ENCODE results near the gene KIF26A. TPM values are rescaled to one million over a fixed set of nuclear protein-coding genes. Genes with fewer than 3 reads are reported as not detected.

Gene KIF26A
- total RNA-seq, 1 donor from 2014 or later: 6.3 TPM

DNA sequence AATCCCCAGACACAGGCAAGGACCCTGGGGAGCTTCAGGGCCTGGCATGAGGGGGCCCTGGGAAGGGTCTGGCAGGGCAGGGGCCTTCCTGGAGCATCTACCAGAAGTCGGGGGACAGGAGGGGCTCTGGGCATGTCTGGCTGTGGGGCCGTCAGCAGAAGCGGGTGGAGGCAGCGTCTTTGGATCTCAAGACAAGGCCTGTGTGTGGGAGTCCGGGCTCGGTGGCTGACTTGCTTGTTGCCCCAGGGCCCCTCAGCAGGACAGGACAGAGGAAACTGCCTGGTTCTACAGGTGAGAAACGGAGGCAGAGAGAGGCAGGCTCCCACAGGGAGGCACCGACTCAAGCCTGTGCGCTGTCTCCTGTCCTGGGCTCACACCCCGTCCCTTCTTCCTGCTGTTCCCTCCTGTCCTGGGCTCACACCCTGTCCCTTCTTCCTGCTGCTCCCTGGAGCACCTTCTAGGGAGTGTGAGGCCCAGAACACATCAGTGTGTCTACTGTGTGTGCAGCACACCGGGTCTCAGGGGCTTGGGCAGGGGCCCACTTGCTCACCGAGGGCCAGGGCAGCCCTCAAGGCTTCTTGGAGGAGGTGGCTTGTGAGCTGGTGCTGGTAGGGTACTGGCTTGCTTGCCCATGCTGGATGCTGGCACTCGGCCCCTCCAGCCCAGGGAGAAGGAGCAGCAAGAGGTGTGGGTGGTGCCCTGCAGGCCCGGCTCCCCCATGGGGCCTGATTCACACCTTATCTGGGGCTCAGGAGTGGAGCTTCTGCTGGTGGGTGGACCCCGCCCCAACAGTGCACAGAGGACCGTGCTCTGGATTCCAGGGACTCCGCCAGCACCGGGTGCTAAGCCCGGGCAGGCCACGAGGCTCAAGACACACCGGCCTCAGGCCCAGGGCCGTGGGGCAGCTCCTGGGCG lies 38.0 kb upstream of the KIF26A start:
- intact Hi-C loops (cut with DNase I): no loop called here
- DNase-seq (peak; percentile 29), ATAC-seq (ENCODE audit: poor library complexity) (no peak)

DNA sequence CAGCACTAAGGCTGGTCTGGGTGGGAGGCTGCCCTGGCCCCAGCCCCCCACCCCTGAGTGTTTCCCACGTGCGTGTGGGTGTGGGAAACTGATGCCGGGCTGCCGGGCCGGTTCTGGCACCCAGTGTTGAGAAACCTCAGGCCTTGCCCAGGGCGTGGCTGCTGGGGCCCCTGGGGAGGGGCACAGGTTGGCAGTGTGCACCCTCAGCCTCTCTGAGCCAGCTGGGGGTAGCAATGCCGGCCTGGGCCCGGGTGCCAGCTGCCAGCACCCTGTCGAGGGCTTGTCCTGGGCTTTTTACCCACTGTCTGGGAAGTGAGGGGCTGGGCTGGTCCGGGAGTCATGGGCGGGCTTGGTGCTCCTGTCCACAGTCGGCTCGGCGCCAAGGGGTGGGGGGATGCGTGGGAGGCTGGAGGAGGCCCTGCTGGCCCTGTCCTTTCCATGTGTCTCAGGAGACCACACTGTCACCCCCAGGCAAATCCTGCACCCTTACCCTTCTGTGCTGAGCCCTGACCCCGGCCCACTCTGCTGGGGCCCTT lies 37.2 kb upstream of the KIF26A start:
- intact Hi-C loops (cut with DNase I): no loop called here
- DNase-seq (peak; percentile 37), ATAC-seq (ENCODE audit: poor library complexity) (no peak)

DNA sequence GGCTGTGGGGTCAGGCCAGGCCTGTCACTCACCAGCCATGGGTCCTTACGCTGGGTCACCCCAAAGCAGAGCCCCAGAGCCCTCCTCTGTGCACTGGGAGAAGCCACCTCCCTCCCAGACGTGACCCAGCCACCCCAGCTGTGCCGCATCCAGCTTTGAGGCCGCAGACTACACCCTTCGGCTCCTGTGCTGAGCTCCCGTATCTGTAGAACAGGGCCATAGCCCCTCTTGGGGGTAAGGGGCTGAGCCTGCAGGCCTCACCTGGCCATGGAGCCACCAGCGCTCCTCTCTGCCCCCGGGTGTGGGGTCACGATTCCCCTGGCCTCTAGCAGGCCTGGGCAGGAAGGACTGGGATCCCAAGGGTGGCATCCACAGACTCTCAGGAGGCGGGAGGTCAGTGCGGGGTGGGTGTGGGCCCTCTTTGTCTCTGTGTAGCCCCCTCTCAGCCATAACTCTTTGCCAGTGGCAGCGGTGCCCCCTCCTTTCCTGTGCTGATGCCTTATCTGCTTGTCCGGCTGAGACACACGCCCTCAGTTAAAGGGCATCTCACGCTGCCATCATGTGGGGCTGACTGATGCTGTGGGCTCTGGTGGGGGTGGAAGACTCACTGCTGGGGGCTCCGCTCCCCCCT lies 36.6 kb upstream of the KIF26A start:
- no peak for ATAC-seq (ENCODE audit: poor library complexity)
- intact Hi-C loops (cut with DNase I): no loop called here

GRCh38 chr14:104102282-104102914 lies 36.0 kb upstream of the KIF26A start:
- no peak for ATAC-seq (ENCODE audit: poor library complexity)
- intact Hi-C loops (cut with DNase I): no loop called here
- peak; percentile 30 for DNase-seq

More for the DNA sequence above, 36.6 kb upstream of the KIF26A start:
- DNase-seq: no peak

DNA sequence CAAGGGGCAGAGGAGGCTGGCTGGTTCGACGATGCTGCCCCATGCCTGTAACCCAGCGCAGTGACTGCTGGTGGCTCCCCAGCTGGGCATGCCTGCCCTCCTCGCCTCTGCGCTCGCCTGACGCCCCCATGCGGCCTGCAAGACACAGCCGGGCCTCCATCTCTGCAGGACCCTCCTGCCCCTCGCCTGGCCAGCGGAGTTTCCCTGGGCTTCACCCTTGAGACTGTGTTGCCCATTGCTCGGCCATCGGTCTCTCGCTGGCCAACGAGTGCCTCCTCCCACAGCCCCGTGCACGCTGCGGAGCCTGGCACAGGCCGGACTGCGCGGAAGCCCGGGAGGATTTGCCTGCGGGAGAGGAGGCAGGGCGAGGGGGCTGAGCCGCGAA lies 35.3 kb upstream of the KIF26A start:
- DNase-seq: no peak
- ATAC-seq (ENCODE audit: poor library complexity): no peak
- intact Hi-C loops (cut with DNase I): no loop called here

- DNase-seq: peak; percentile 33
- ATAC-seq (ENCODE audit: poor library complexity): no peak
- intact Hi-C loops (cut with DNase I): no loop called here
These were observed 34.8 kb upstream of the KIF26A start for GRCh38 chr14:104103446-104104075.

DNA sequence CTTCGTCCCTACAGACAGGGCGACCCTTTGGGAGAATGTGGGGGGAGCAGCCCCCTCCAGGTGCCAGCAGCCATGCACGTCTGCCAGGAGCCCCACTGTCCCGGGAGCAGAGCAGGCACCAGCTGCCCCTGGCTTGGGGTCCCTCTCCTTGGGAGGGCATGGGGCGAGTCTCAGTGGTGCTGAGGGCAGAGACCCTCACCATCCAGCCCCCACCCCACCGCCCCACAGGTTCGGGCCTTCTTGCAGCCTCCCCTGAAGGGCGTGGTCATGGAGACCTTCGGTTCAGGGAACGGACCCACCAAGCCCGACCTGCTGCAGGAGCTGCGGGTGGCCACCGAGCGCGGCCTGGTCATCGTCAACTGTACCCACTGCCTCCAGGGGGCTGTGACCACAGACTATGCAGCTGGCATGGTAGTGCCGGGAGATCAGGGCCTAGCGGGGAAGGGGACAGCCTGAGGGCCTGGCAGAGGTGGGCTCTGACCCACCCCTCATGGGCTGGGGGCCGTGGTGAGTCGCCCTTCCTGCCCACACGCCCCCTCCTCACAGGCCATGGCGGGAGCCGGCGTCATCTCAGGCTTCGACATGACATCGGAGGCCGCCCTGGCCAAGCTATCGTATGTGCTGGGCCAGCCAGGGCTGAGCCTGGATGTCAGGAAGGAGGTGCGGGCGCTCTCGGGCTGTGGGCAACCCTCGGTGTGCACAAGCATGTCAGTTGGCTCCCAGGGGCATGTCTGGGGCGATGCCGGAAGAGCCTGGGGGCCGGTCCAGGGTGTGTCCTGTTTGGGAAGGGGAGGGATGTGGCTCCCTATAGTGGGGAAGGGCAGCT lies 34.1 kb upstream of the KIF26A start:
- DNase-seq (peak; percentile 36), ATAC-seq (ENCODE audit: poor library complexity) (no peak)
- intact Hi-C loops (cut with DNase I): no loop called here

DNA sequence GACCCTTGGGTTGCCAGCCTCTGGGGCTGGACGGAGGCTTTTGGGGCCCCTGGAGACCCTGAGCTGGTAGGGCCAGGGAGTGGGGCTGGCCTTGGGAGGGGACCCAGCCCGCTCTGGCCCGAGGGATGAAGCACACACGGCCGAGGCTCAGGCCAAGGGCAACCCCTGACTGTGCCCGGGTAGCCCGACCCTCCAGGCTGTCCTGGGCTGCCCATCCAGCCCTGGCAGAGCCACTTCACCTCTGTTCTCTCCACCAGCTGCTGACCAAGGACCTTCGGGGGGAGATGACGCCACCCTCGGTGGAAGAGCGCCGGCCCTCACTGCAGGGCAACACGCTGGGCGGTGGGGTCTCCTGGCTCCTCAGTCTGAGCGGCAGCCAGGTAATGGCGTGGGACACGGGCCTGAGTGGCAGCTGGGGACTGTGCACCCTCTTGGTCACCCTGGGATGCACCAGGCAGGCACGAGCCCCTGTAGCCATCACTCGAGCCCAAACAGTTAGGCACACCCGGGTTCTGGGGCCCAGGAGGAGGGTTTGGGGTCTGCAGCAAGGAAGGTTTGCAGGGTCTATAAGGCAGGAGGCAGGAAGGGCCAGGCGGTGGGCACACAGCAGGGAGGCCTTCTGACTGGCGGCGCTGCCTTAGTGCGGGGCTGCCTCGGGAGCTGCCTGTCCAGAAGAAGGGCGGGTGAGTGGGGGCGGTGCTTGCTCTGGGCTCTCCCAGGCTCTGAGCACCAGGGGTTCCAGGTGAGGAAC lies 33.1 kb upstream of the KIF26A start:
- intact Hi-C loops (cut with DNase I): no loop called here
- ATAC-seq (ENCODE audit: poor library complexity) (no peak), DNase-seq (peak; percentile 31)

- intact Hi-C loops (cut with DNase I): no loop called here
- DNase-seq (no peak), ATAC-seq (ENCODE audit: poor library complexity) (no peak)
These were observed 32.4 kb upstream of the KIF26A start for GRCh38 chr14:104105822-104106470.

- peak; percentile 35 for DNase-seq
- intact Hi-C loops (cut with DNase I): no loop called here
- ATAC-seq (ENCODE audit: poor library complexity): no peak
These were observed 31.9 kb upstream of the KIF26A start for GRCh38 chr14:104106471-104106991.

DNA sequence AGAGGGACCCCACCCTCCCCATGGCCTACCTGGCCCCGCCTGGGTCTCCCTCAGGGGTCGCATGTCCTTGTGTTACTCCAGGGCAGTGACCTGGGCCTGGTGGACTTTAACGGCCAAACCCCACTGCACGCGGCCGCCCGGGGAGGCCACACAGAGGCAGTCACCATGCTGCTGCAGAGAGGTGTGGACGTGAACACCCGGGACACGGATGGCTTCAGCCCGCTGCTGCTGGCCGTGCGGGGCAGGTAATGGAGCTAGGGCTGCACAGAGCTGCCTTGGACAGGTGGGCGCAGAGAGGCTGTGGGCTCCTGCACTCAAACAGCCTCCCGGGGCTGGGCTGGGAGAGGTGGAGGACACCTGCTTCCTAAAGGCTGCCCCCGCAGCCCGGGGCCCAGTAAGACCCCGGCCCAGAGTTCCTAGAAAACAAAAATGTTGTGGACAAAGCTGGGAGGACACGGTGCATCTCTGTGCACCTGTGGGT lies 31.2 kb upstream of the KIF26A start:
- DNase-seq: peak; percentile 28
- intact Hi-C loops (cut with DNase I): no loop called here
- no peak for ATAC-seq (ENCODE audit: poor library complexity)

DNA sequence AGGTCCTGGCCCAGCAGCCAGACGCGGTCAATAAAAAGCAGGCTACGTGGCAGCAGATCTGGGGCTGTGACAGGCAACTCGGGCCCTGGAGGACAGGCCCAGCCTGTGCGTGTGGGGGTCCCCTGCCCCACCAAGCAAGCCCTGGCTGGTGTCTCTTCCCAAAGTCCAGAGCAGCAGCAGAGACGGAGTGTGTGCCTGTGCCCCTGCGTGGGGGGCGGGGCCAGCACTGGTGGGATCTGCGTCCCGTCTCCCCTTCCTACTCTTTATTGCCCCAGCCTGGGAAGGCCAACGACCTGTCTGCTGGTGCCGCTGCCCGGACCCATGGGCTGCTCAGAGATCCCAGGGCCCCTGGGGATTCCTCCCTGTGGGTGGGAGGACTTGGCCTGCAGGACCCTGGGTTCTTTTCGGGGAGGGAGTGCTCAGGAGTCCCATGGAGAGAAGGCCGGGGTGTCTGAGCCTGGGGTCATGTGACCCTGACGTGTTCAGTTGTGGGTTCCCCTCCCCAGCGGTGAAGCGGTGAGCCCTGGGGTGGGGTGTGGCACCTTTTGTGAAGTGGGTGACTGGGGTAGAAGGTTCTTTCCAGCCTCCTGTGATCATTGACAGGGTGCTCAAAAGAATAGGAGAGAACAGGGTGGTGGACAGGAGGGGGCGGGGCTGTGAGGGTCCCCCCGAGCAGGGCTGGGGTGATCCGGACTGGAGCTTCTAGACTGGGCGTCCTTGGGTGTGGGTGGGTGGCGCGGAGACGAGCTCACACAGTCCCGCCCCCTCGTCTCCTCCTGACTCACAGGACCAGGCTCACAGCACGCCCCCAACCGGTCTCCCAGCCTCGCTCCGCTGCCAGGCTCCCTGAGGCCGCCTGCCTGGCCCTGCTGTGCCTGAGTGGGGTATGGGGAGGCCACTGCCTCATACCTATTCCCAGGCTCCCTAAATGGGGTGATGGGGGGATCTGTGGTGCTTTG lies 30.5 kb upstream of the KIF26A start:
- DNase-seq (no peak), ATAC-seq (ENCODE audit: poor library complexity) (no peak)
- intact Hi-C loops (cut with DNase I): no loop called here

GRCh38 chr14:104108570-104109541 lies 29.5 kb upstream of the KIF26A start:
- ATAC-seq (ENCODE audit: poor library complexity) (no peak), DNase-seq (peak; percentile 26)
- intact Hi-C loops (cut with DNase I): no loop called here

DNA sequence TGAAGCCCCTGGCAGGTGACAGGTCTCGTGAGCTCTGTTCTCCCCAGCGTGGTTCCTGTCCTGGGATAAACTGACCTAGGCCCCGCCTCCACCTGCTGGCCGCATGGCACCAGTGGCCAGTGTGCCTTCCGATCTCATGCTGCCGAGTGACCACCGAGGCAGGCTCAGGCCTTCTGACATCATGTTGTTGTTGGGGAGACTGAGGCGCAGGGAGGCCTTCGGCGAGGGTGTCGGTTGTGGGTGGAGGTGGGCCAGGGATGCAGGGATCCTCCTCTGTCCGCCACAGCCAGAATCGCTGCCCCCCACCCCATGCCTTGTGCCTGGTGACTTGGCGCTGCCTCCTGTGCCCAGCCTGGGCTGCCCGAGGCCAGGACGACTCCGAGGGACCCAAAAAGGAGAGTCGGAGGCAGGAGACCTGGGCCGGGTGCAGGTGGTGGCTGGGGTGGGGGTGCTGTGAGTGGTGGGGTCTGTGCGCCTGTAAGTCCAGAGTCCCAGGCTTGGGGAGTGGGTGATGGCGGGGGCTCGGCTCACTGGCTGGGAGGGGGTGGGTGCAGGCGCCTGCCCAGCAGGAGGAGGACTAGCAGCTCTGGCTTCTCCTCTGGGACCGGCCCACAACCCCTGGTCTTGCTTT lies 28.5 kb upstream of the KIF26A start:
- intact Hi-C loops (cut with DNase I): no loop called here
- ATAC-seq (ENCODE audit: poor library complexity): no peak
- DNase-seq: peak; percentile 29

Data from Right ventricle myocardium superior (tissue), 1 donor.